ENCODE measurements around the gene TMEM222. TPM values are rescaled to one million over a fixed set of nuclear protein-coding genes. Genes with fewer than 3 reads are reported as not detected.
A peak's percentile ranks its signal among the peaks of the same experiment; 100 is the strongest.

Gene TMEM222
- total RNA-seq, 2 donors from 2014 or later: 26.9 to 29.8 TPM

- DNase-seq (ENCODE audit: low spot score in 2 of 2): no peak
- ATAC-seq: no peak
- no peaks in the 10 kb centered on the region for H3K36me3 Mint-ChIP-seq
- H3K9me3 Mint-ChIP-seq: no peaks in the 10 kb centered on the region
- H3K27ac Mint-ChIP-seq: peak overlapping the region in 1 of 2 donors; percentile 22
Observed at GRCh38 chr1:27361044-27361402, 39.1 kb downstream of the TMEM222 start.

- no peaks in the 10 kb centered on the region for H3K9me3 Mint-ChIP-seq
- no peak for DNase-seq (ENCODE audit: low spot score in 2 of 2)
- H3K36me3 Mint-ChIP-seq: no peaks in the 10 kb centered on the region
- H3K27ac Mint-ChIP-seq: no peak overlapping the region
- ATAC-seq: no peak
Observed at GRCh38 chr1:27361553-27361952, 39.6 kb downstream of the TMEM222 start.

GRCh38 chr1:27363766-27364695 is 42.1 kb downstream of the TMEM222 start:
- ATAC-seq: no peak
- no peaks in the 10 kb centered on the region for H3K36me3 Mint-ChIP-seq
- DNase-seq (ENCODE audit: low spot score in 2 of 2): no peak
- no peaks in the 10 kb centered on the region for H3K9me3 Mint-ChIP-seq
- no peak overlapping the region for H3K27ac Mint-ChIP-seq

- ATAC-seq (no peak), DNase-seq (ENCODE audit: low spot score in 2 of 2) (no peak)
- Mint-ChIP-seq H3K36me3 (no peaks in the 10 kb centered on the region), H3K27ac (no peak overlapping the region), H3K9me3 (no peaks in the 10 kb centered on the region)
Observed at GRCh38 chr1:27364696-27365371, 42.9 kb downstream of the TMEM222 start.

GRCh38 chr1:27365372-27366112 is 43.6 kb downstream of the TMEM222 start:
- Mint-ChIP-seq H3K9me3 (no peaks in the 10 kb centered on the region), H3K36me3 (no peaks in the 10 kb centered on the region), H3K27ac (peak overlapping the region in 1 of 2 donors; percentile 93)
- DNase-seq (ENCODE audit: low spot score in 2 of 2) (peak; percentile 70 to 71), ATAC-seq (peak; percentile 75 to 81)

- ATAC-seq (peak; percentile 75 to 82), DNase-seq (ENCODE audit: low spot score in 2 of 2) (peak; percentile 77 to 88)
- peak overlapping the region in 1 of 2 donors; percentile 93 for H3K27ac Mint-ChIP-seq
- H3K9me3 Mint-ChIP-seq: no peaks in the 10 kb centered on the region
- H3K36me3 Mint-ChIP-seq: no peaks in the 10 kb centered on the region
Observed at GRCh38 chr1:27366113-27366410, 44.1 kb downstream of the TMEM222 start.

GRCh38 chr1:27366411-27367159 is 44.6 kb downstream of the TMEM222 start, which contains the start of gene MAP3K6:
Gene MAP3K6 (minus strand): TSS chr1:27366961. CDS start chr1:27366597, 364 bp downstream.
- ATAC-seq (peak in 1 of 2 donors; percentile 54), DNase-seq (ENCODE audit: low spot score in 2 of 2) (peak in 1 of 2 donors; percentile 70)
- H3K36me3 Mint-ChIP-seq: no peaks in the 10 kb centered on the region
- H3K27ac Mint-ChIP-seq: peak within 1 kb of the TSS in 1 of 2 donors; percentile 93
- H3K9me3 Mint-ChIP-seq: no peaks in the 10 kb centered on the region

GRCh38 chr1:27367160-27367650 is 45.2 kb downstream of the TMEM222 start:
- no peaks in the 10 kb centered on the region for H3K36me3 Mint-ChIP-seq
- H3K9me3 Mint-ChIP-seq: no peaks in the 10 kb centered on the region
- ATAC-seq (no peak), DNase-seq (ENCODE audit: low spot score in 2 of 2) (no peak)
- H3K27ac Mint-ChIP-seq: no peak overlapping the region

- Mint-ChIP-seq H3K36me3 (no peaks in the 10 kb centered on the region), H3K9me3 (no peaks in the 10 kb centered on the region), H3K27ac (no peak overlapping the region)
- no peak for ATAC-seq
- no peak for DNase-seq (ENCODE audit: low spot score in 2 of 2)
Observed at GRCh38 chr1:27368869-27369582, 47.1 kb downstream of the TMEM222 start.

- ATAC-seq: no peak
- Mint-ChIP-seq H3K27ac (peak overlapping the region in 1 of 2 donors; percentile 29), H3K9me3 (no peaks in the 10 kb centered on the region), H3K36me3 (no peaks in the 10 kb centered on the region)
- DNase-seq (ENCODE audit: low spot score in 2 of 2): no peak
Observed at GRCh38 chr1:27372022-27372807, 50.3 kb downstream of the TMEM222 start.

GRCh38 chr1:27372808-27373690 is 51.1 kb downstream of the TMEM222 start:
- Mint-ChIP-seq H3K36me3 (no peaks in the 10 kb centered on the region), H3K27ac (peak overlapping the region in 1 of 2 donors; percentile 29), H3K9me3 (no peaks in the 10 kb centered on the region)
- ATAC-seq: no peak
- no peak for DNase-seq (ENCODE audit: low spot score in 2 of 2)

GRCh38 chr1:27374362-27375086 is 52.6 kb downstream of the TMEM222 start, which contains the start of gene FCN3:
Gene FCN3 (minus strand): TSS chr1:27374824. CDS start chr1:27374818, 6 bp downstream.
- DNase-seq (ENCODE audit: low spot score in 2 of 2) (no peak), ATAC-seq (no peak)
- peak within 1 kb of the TSS in 1 of 2 donors; percentile 8 for H3K27ac Mint-ChIP-seq
- H3K36me3 Mint-ChIP-seq: no peaks in the 10 kb centered on the region
- H3K9me3 Mint-ChIP-seq: no peaks in the 10 kb centered on the region

GRCh38 chr1:27377760-27378495 is 56.0 kb downstream of the TMEM222 start:
- H3K9me3 Mint-ChIP-seq: no peaks in the 10 kb centered on the region
- no peak for ATAC-seq
- no peak for DNase-seq (ENCODE audit: low spot score in 2 of 2)
- no peaks in the 10 kb centered on the region for H3K36me3 Mint-ChIP-seq
- H3K27ac Mint-ChIP-seq: no peak overlapping the region

All from activated naive CD4-positive, alpha-beta T cell treated with anti-CD3 and anti-CD28 coated beads, Interleukin-2, amount 50 U/mL, for 72 hours (primary cell).